Thoracic aorta (tissue), 2 donors: ENCODE data around the gene NEIL1. TPM values are rescaled to one million over a fixed set of nuclear protein-coding genes. Genes with fewer than 3 reads are reported as not detected.

Experiments
- ATAC-seq: fragments of 150-250 bp; one replicate; pipeline ENCODE4 v1.8.0; 2017; ENCODE audit warnings: low read depth; ENCODE audit not compliant: insufficient number of reproducible peaks, low FRiP score
- DNase-seq: peaks from one replicate; pipeline ENCODE4 v3.0.0-alpha.2; 2020; ENCODE audit warnings: low spot score
- H3K27ac ChIP-seq, 2 donors: fragments of 200-600 bp; sonication (generic); 1 replicate in 1 of 2; 2 replicates in 1 of 2; pipeline ENCODE4 v1.5.1; 2016; ENCODE audit warnings: mild to moderate bottlenecking in 2 of 2, moderate library complexity in 2 of 2
- H3K27me3 ChIP-seq: fragments of 200-600 bp; sonication (generic); replicated peaks from 2 replicates; pipeline ENCODE4 v1.6.0; 2016; ENCODE audit warnings: mild to moderate bottlenecking; ENCODE audit not compliant: insufficient read depth
- H3K36me3 ChIP-seq: fragments of 200-600 bp; sonication (generic); one replicate; pipeline ENCODE4 v1.5.1; 2016
- H3K4me1 ChIP-seq, 2 donors: fragments of 200-600 bp; sonication (generic); 1 replicate in 1 of 2; 2 replicates in 1 of 2; pipeline versions ENCODE4 v1.5.1 to v1.6.0; 2016; ENCODE audit warnings: low read depth in 2 of 2, mild to moderate bottlenecking in 1 of 2; ENCODE audit not compliant: control insufficient read depth in 1 of 2
- H3K4me3 ChIP-seq: fragments of 200-600 bp; sonication (generic); 2 replicates; pipeline ENCODE4 v1.5.1; 2016; ENCODE audit warnings: mild to moderate bottlenecking
- H3K9me3 ChIP-seq: fragments of 200-600 bp; sonication (generic); 2 replicates; pipeline ENCODE4 v1.5.1; 2016
- total RNA-seq, 2 donors: library from RNA; depleted of rRNA; stranded (reverse); fragments of >200 nt; gene quantifications; one replicate each; pipeline versions ENCODE4 v1.1.0 to v1.2.3, GENCODE V29; 2016
- TF ChIP-seq, protein P1 (sequence below): fragments of 200-600 bp; sonication (generic); IDR thresholded peaks from one replicate; pipeline ENCODE4 v1.5.1; 2019; ENCODE audit warnings: antibody characterized with exemption

NEIL1 gene
- total RNA-seq, 2 donors from 2014 or later, result 47.8 to 62.3 TPM

DNA sequence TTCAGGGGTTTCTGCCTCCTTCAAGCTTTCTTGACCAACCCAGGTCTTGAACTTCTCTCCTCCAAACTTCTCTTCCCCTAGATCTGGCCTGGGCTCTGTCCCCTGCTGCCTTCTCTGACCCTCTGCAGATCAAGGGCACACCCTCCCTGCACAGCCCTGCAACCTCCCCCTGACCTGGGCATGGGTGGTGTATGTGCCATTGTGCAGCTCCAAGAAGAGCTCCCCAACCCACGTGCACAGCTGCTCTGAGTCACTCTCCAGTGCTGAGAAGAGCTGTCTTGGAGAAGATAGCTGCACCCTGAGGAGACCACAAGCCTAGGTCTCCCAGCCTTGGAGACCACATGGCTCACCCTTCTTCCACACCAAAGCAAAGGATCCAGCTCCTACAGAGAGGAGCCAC, 13.6 kb downstream of the NEIL1 start:
- no peak for ATAC-seq
- Histone ChIP-seq H3K36me3 (peaks cover 42% of the 10 kb centered on the region), H3K9me3 (no peaks in the 10 kb centered on the region), H3K27ac (no peak overlapping the region), H3K4me1 (no peaks in the 10 kb centered on the region), H3K4me3 (no peak overlapping the region), H3K27me3 (no peaks in the 10 kb centered on the region)
- DNase-seq, result no peak
- TF ChIP-seq, protein P1, sequence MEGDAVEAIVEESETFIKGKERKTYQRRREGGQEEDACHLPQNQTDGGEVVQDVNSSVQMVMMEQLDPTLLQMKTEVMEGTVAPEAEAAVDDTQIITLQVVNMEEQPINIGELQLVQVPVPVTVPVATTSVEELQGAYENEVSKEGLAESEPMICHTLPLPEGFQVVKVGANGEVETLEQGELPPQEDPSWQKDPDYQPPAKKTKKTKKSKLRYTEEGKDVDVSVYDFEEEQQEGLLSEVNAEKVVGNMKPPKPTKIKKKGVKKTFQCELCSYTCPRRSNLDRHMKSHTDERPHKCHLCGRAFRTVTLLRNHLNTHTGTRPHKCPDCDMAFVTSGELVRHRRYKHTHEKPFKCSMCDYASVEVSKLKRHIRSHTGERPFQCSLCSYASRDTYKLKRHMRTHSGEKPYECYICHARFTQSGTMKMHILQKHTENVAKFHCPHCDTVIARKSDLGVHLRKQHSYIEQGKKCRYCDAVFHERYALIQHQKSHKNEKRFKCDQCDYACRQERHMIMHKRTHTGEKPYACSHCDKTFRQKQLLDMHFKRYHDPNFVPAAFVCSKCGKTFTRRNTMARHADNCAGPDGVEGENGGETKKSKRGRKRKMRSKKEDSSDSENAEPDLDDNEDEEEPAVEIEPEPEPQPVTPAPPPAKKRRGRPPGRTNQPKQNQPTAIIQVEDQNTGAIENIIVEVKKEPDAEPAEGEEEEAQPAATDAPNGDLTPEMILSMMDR, result no peak

- ATAC-seq (no peak), DNase-seq (no peak)
- H3K27ac ChIP-seq, result no peak overlapping the region
- no peak overlapping the region for H3K4me3 ChIP-seq
- peaks cover 45% of the 10 kb centered on the region for H3K36me3 ChIP-seq
- no peaks in the 10 kb centered on the region for H3K4me1 ChIP-seq
- TF ChIP-seq, protein P1, result no peak
- H3K9me3 ChIP-seq, result no peaks in the 10 kb centered on the region
- H3K27me3 ChIP-seq, result no peaks in the 10 kb centered on the region
Measured at GRCh38 chr15:75360856-75361255, 14.0 kb downstream of the NEIL1 start.

- no peaks in the 10 kb centered on the region for H3K4me1 ChIP-seq
- TF ChIP-seq, protein P1, result no peak
- H3K36me3 ChIP-seq, result peaks cover 50% of the 10 kb centered on the region
- ATAC-seq (no peak), DNase-seq (no peak)
- H3K27me3 ChIP-seq, result no peaks in the 10 kb centered on the region
- H3K27ac ChIP-seq, result no peak overlapping the region
- H3K9me3 ChIP-seq, result no peaks in the 10 kb centered on the region
- H3K4me3 ChIP-seq, result no peak overlapping the region
Measured at GRCh38 chr15:75361361-75361988, 14.6 kb downstream of the NEIL1 start.

- TF ChIP-seq, protein P1, result no peak
- Histone ChIP-seq H3K27me3 (no peaks in the 10 kb centered on the region), H3K9me3 (no peaks in the 10 kb centered on the region), H3K36me3 (peaks cover 52% of the 10 kb centered on the region), H3K4me3 (no peak overlapping the region), H3K4me1 (no peaks in the 10 kb centered on the region), H3K27ac (no peak overlapping the region)
- ATAC-seq (no peak), DNase-seq (no peak)
Measured at GRCh38 chr15:75361989-75362641, 15.3 kb downstream of the NEIL1 start.

- no peaks in the 10 kb centered on the region for H3K27me3 ChIP-seq
- H3K4me3 ChIP-seq, result no peak overlapping the region
- no peak for ATAC-seq
- peaks cover 0 to 6% of the 10 kb centered on the region in 2 donors for H3K4me1 ChIP-seq
- peaks cover 50% of the 10 kb centered on the region for H3K36me3 ChIP-seq
- DNase-seq, result no peak
- TF ChIP-seq, protein P1, result no peak
- H3K9me3 ChIP-seq, result no peaks in the 10 kb centered on the region
- no peak overlapping the region for H3K27ac ChIP-seq
Measured at GRCh38 chr15:75362642-75363249, 15.9 kb downstream of the NEIL1 start.
